ENCODE measurements around the gene FRMPD2.

DNA sequence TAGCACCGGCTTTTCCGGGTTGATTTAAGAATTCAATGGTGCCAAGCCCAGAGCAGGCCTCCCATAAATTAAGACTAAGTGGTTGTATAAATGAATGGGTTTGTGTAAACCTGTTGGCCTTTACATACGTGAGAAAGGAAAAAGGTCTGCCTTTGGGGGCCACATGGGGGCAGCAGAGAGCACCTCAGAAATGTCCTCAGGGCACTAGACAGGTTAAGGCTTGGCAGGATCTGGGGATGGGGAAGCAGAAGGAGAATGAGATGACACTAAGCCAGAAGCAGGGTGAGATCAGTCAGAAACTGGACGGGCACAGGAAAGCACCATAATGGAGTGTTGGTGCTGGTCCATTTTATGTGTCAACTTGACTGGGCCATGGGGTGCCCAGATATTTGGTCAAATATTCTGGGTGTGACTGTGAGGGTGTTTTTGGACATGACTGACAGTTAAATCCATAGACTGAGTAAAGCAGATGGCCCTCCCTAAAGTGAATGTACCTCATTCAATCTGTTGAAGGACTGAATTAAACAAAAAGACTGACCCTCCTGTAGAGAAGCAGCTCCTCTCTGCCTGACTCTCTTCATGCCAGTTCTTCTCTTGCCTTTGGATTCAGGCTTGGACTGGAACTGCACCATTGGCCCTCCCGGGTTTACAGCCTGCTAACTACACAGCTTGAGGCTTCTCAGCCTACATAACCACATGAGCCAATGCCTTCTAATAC lies 58.9 kb downstream of the FRMPD2 start:
- TF ChIP-seq, protein P1, sequence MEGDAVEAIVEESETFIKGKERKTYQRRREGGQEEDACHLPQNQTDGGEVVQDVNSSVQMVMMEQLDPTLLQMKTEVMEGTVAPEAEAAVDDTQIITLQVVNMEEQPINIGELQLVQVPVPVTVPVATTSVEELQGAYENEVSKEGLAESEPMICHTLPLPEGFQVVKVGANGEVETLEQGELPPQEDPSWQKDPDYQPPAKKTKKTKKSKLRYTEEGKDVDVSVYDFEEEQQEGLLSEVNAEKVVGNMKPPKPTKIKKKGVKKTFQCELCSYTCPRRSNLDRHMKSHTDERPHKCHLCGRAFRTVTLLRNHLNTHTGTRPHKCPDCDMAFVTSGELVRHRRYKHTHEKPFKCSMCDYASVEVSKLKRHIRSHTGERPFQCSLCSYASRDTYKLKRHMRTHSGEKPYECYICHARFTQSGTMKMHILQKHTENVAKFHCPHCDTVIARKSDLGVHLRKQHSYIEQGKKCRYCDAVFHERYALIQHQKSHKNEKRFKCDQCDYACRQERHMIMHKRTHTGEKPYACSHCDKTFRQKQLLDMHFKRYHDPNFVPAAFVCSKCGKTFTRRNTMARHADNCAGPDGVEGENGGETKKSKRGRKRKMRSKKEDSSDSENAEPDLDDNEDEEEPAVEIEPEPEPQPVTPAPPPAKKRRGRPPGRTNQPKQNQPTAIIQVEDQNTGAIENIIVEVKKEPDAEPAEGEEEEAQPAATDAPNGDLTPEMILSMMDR (IDR thresholded peaks at IDR 0.05; ENCODE audit: poor library complexity): peak; percentile 60
- TF ChIP-seq EZH2phosphoT487 (IDR thresholded peaks at IDR 0.05; ENCODE audit: low read depth, severe bottlenecking, unreplicated experiment): no peak

All from hepatocyte (in vitro differentiated cells).